ENCODE data around the gene BEST1. TPM values are rescaled to one million over a fixed set of nuclear protein-coding genes. Genes with fewer than 3 reads are reported as not detected.

The BEST1 gene
- total and polyA plus RNA-seq, 8 donors, result 3.8 to 14.6 (median 6.6) TPM

DNA sequence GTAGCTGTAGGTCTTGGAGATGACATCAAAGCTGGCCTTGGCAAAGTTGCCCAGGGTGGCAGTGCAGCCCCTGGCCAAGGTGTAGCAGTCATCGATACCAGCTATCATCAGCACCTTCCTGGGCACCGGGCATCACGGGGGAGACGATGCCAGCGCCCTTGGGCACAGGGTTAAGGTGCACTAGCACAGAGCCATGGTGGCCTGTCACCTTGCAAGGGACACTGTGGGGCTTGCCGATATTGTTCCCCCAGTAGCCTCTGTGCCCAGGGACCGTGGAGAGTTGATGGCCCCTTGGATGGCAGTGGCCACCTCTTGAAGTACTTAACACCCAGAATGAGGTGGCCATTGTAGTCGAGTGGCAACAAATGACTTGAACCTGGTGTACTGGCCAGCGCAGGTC, 61.7 kb downstream of the BEST1 start:
- DNase-seq (no peak), ATAC-seq (no peak)
- H3K4me1 ChIP-seq, result no peaks in the 10 kb centered on the region
- no peak overlapping the region for H3K27ac ChIP-seq
- H3K4me3 ChIP-seq, result no peak overlapping the region
- H3K36me3 ChIP-seq, result no peaks in the 10 kb centered on the region
- no peaks in the 10 kb centered on the region for H3K9me3 ChIP-seq
- TF ChIP-seq, protein P1, sequence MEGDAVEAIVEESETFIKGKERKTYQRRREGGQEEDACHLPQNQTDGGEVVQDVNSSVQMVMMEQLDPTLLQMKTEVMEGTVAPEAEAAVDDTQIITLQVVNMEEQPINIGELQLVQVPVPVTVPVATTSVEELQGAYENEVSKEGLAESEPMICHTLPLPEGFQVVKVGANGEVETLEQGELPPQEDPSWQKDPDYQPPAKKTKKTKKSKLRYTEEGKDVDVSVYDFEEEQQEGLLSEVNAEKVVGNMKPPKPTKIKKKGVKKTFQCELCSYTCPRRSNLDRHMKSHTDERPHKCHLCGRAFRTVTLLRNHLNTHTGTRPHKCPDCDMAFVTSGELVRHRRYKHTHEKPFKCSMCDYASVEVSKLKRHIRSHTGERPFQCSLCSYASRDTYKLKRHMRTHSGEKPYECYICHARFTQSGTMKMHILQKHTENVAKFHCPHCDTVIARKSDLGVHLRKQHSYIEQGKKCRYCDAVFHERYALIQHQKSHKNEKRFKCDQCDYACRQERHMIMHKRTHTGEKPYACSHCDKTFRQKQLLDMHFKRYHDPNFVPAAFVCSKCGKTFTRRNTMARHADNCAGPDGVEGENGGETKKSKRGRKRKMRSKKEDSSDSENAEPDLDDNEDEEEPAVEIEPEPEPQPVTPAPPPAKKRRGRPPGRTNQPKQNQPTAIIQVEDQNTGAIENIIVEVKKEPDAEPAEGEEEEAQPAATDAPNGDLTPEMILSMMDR (IDR thresholded peaks at IDR 0.05), result no peak
- no peaks in the 10 kb centered on the region for H3K27me3 ChIP-seq
- intact Hi-C loops (cut with DNase I), result no loop called here

DNA sequence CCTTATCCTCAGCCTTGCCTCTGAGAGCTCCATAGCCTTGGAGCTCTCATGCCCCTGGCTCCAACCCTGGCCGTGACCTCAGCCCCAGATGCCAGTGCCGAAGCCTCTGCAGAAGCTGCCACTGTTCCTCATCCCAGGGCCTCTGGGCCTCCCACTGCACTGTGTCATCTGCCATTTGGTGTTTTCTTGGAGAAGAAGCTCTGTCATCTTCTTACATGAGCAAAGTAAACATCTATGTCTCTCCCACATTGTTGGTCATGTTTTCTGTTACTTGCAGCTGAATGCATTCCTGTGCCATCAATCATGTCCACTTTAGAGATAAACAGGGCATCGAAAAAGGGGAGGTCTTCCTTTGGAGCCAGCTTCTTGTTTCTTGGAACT, 62.3 kb downstream of the BEST1 start:
- Histone ChIP-seq H3K36me3 (no peaks in the 10 kb centered on the region), H3K4me1 (no peaks in the 10 kb centered on the region), H3K27ac (no peak overlapping the region), H3K9me3 (no peaks in the 10 kb centered on the region), H3K4me3 (no peak overlapping the region), H3K27me3 (no peaks in the 10 kb centered on the region)
- ATAC-seq (no peak), DNase-seq (no peak)
- intact Hi-C loops (cut with DNase I), result no loop called here
- TF ChIP-seq, protein P1 (IDR thresholded peaks at IDR 0.05), result no peak

DNA sequence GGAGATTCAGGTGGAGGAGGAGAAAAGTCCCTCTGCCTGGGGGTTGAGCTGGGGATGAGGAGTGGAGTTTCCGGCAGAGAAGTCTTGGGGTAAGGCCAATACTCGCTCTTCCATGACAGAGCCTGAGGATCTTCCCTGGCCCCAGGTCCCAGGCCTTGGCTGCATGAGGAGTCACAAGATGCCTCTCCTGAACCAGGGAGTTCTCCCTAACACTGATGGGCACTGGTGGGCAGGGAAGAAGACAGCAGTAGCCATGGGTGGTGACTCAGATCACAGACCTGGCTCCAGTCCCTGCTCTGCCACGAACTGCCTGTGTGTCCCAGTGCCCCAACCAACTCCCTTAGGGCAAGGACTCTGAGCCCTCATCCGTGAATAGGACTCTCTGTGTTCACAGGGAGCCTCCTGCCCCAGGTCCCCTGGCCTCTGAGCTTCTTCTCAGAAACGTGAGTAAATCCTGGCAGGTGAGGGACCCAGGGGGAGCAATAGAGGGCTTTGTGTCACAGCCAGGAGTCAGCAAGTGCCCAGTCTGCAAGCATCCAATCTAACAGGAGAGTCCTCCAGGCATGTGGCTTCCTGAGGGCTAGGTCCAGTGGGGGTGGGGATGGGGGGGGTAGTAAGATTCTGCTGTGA, 62.8 kb downstream of the BEST1 start:
- H3K36me3 ChIP-seq, result no peaks in the 10 kb centered on the region
- no peak overlapping the region for H3K27ac ChIP-seq
- no peaks in the 10 kb centered on the region for H3K4me1 ChIP-seq
- no peak overlapping the region for H3K4me3 ChIP-seq
- intact Hi-C loops (cut with DNase I), result no loop called here
- no peaks in the 10 kb centered on the region for H3K9me3 ChIP-seq
- TF ChIP-seq, protein P1 (IDR thresholded peaks at IDR 0.05), result no peak
- no peak for ATAC-seq
- no peaks in the 10 kb centered on the region for H3K27me3 ChIP-seq
- DNase-seq, result no peak

Other genes starting within 250 kb of the BEST1 start
- gene MYRF, start 197.7 kb upstream of the BEST1 start, total RNA-seq, result 10 to 100 TPM; 15.4 to 17.3 TPM
- gene MYRF, start 197.7 kb upstream of the BEST1 start, polyA plus RNA-seq (ENCODE audit: insufficient read length in 6 of 6), result 10 to 100 TPM; 24.3 to 37.2 (median 30.8) TPM
- gene TMEM258, start 157.8 kb upstream of the BEST1 start, total RNA-seq, result 100 to 1,000 TPM; 129 to 136 TPM
- gene TMEM258, start 157.8 kb upstream of the BEST1 start, polyA plus RNA-seq (ENCODE audit: insufficient read length in 6 of 6), result 100 to 1,000 TPM; 150 to 185 (median 168) TPM
- gene FEN1, start 157.4 kb upstream of the BEST1 start, total RNA-seq, result 10 to 100 TPM; 13.9 to 23.1 TPM
- 10 to 100 TPM; 24.6 to 42.4 (median 27.3) TPM for gene FEN1, start 157.4 kb upstream of the BEST1 start, polyA plus RNA-seq (ENCODE audit: insufficient read length in 6 of 6)
- gene FADS1, start 133.3 kb upstream of the BEST1 start, total RNA-seq, result 100 to 1,000 TPM in 1 of 2 donors, 10 to 100 TPM in 1; 51.9 to 161 TPM
- gene FADS1, start 133.3 kb upstream of the BEST1 start, polyA plus RNA-seq (ENCODE audit: insufficient read length in 6 of 6), result 10 to 100 TPM; 21.5 to 41.7 (median 31.3) TPM
- 100 to 1,000 TPM; 153 to 295 TPM for gene FADS2, start 122.1 kb upstream of the BEST1 start, total RNA-seq
- gene FADS2, start 122.1 kb upstream of the BEST1 start, polyA plus RNA-seq (ENCODE audit: insufficient read length in 6 of 6), result 100 to 1,000 TPM in 1 of 6 donors, 10 to 100 TPM in 5; 45.4 to 121 (median 85.6) TPM
- 10 to 100 TPM; 64.1 to 71.4 TPM for gene FADS3, start 58.8 kb upstream of the BEST1 start, total RNA-seq
- 10 to 100 TPM in 5 of 6 donors, 1 to 10 TPM in 1; 8.3 to 14.0 (median 11.3) TPM for gene FADS3, start 58.8 kb upstream of the BEST1 start, polyA plus RNA-seq (ENCODE audit: insufficient read length in 6 of 6)
- 10 to 100 TPM; 10.8 to 13.3 TPM for gene RAB3IL1, start 32.8 kb upstream of the BEST1 start, total RNA-seq
- 10 to 100 TPM in 4 of 6 donors, 1 to 10 TPM in 2; 9.3 to 15.4 (median 10.8) TPM for gene RAB3IL1, start 32.8 kb upstream of the BEST1 start, polyA plus RNA-seq (ENCODE audit: insufficient read length in 6 of 6)
- gene FTH1, start 17.3 kb downstream of the BEST1 start, total RNA-seq, result 1,000 to 10,000 TPM; 3,536 to 5,494 TPM
- gene FTH1, start 17.3 kb downstream of the BEST1 start, polyA plus RNA-seq (ENCODE audit: insufficient read length in 6 of 6), result 1,000 to 10,000 TPM; 1,788 to 2,123 (median 2,057) TPM
- 10 to 100 TPM; 17.3 to 21.6 TPM for gene INCENP, start 173.7 kb downstream of the BEST1 start, total RNA-seq
- 10 to 100 TPM; 27.4 to 47.4 (median 32.1) TPM for gene INCENP, start 173.7 kb downstream of the BEST1 start, polyA plus RNA-seq (ENCODE audit: insufficient read length in 6 of 6)
- not detected for gene SCGB1D1, start 239.9 kb downstream of the BEST1 start, total RNA-seq
- gene SCGB1D1, start 239.9 kb downstream of the BEST1 start, polyA plus RNA-seq (ENCODE audit: insufficient read length in 6 of 6), result not detected

Measured in left lung (tissue), 10 donors.